Activated T-helper 2 cell treated with anti-CD3 and anti-CD28 coated beads, Interferon-gamma antibody, Interleukin-2, Interleukin-4, amounts not matched to agents 10 μg/mL and 5 μg/mL and 100 μg/mL, durations not matched to agents 14 hours and 24 hours and 36 hours (primary cell): ENCODE results near the gene NALCN. TPM values are rescaled to one million over a fixed set of nuclear protein-coding genes. Genes with fewer than 3 reads are reported as not detected.

Experiments
- DNase-seq: peaks from one replicate; pipeline ENCODE4 v3.0.0; 2021; ENCODE audit warnings: low spot score
- H3K27ac Mint-ChIP-seq: one replicate; pipeline ENCODE4 v1.8.0; 2021; ENCODE audit warnings: mixed read lengths
- H3K27me3 Mint-ChIP-seq: one replicate; pipeline ENCODE4 v1.8.0; 2021; ENCODE audit warnings: low read depth, mixed read lengths
- H3K36me3 Mint-ChIP-seq: one replicate; pipeline ENCODE4 v1.8.0; 2021; ENCODE audit warnings: low read depth, mixed read lengths
- H3K4me1 Mint-ChIP-seq: one replicate; pipeline ENCODE4 v1.8.0; 2021; ENCODE audit warnings: low read depth, mixed read lengths
- H3K4me3 Mint-ChIP-seq: one replicate; pipeline ENCODE4 v1.8.0; 2021; ENCODE audit warnings: low read depth, mild to moderate bottlenecking, moderate library complexity, mixed read lengths
- H3K9me3 Mint-ChIP-seq: one replicate; pipeline ENCODE4 v1.8.0; 2021; ENCODE audit warnings: mixed read lengths
- intact Hi-C: fragments of 100-400 bp; cut with micrococcal nuclease; formaldehyde crosslinking; loops from one replicate; pipeline ENCODE4 v1.15.1; 2023
- total RNA-seq: library from RNA; stranded (reverse); gene quantifications from 2 replicates; pipeline ENCODE4 v1.2.3, GENCODE V29; 2022

Gene NALCN
- total RNA-seq, 1 donor from 2014 or later: not detected

DNA sequence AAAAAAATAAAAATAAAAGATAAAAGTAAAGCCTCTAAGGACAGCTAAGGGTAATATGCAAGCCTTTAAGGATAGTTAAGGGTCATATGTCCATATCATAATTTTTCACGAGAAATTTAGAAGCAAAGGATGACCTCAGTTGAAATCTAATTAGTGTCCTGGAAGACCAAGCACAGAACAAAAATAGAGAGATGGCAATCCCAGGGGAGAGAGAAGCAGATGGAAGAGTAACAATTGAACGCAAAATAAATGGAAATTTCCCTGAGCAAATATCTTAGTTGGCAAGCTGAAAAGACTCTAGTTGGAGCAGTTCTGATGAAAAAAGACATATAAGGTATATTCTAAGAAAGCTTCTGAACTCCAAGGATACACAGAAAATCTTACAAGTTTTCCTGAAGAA is 275.4 kb downstream of the NALCN start:
- H3K4me3 Mint-ChIP-seq: no peak overlapping the region
- no peak for DNase-seq
- H3K27me3 Mint-ChIP-seq: no peaks in the 10 kb centered on the region
- no peak overlapping the region for H3K27ac Mint-ChIP-seq
- intact Hi-C loops: no loop called here
- H3K9me3 Mint-ChIP-seq: no peaks in the 10 kb centered on the region
- H3K4me1 Mint-ChIP-seq: no peaks in the 10 kb centered on the region
- no peaks in the 10 kb centered on the region for H3K36me3 Mint-ChIP-seq

DNA sequence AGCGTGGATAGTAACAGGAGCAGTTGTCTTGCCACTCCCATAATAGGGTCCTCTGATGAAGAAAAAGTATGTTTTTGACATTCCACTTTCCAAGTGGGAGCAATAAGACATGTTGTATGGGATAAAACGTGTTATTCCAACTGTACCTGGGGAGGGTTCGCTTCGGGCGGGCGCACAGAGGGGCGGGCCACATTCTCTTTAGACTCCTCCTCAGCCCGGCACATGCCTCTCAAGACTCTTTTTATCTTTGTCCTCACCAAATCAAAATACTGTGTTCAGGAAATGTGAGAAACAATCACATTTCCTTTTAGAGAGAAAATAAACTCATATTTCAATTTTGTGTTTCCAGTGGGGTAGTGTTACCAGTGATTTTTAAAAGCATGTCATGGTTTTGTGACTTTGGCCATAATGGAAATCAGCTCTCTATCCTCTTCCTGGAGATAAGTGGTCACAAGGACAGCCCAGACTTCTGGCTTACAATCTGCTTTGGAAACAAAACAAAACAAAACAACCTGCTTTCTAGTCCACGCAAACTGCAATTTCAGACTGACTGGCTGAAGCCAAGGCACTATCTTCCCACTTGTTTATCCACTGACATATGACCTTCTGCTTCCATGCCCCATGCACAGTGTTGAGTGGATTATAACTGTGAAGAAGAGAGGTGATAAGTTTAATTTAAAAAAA is 276.1 kb downstream of the NALCN start:
- intact Hi-C loops: no loop called here
- no peak for DNase-seq
- Mint-ChIP-seq H3K27ac (no peak overlapping the region), H3K27me3 (no peaks in the 10 kb centered on the region), H3K9me3 (no peaks in the 10 kb centered on the region), H3K4me3 (no peak overlapping the region), H3K4me1 (no peaks in the 10 kb centered on the region), H3K36me3 (no peaks in the 10 kb centered on the region)

DNA sequence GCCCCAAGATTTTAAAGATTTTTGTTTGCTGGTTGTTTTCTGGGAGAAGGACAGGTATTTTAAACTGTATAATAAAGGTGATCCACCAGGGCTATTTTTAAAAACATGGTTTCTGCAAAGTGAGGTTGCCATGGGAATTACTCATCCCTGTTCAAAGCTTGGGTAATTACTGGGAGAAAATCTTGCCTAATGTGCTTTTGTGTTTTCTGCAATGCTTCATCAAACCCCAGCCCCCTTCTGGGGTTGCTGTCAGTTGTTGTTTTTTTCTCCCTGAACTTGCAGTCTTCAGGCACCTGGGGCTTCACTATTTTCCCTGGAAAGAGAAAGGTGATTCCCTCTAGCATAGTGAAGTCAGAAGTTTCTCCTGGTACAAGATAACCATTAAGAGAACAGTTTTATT is 277.2 kb downstream of the NALCN start:
- intact Hi-C loops: loop anchor here (10.0 kb wide), 1 partner anchor 64 kb away; no protein-coding TSS in a partner anchor

DNA sequence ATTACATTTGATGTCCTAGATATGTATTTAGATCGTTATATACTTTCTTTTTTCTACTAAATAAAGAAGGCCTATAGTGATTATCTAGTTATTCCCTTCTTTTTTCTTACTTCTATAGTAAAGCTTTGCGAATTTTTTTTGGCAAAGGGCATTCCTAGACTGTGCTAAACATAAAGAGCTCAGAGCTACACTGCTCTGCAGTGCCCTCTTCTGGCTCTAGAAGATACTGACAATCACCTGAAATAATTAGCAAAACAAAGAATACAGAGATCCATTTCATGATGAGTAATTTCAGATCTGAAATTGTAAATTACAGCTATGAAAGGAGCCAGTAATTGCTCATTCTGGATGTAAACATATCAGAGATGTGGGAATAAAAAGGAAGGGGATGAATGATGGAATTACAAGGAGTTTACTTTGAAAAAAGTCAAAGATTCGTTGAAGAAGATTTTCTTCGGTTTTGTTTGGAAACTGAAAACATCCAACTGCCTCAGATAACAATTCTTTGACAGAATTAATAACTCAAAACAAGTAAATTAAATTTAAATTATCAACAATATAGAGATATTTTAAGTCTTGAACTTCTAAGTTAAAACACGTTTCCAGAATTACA is 288.5 kb downstream of the NALCN start:
- no peak overlapping the region for H3K27ac Mint-ChIP-seq
- H3K36me3 Mint-ChIP-seq: no peaks in the 10 kb centered on the region
- no peaks in the 10 kb centered on the region for H3K27me3 Mint-ChIP-seq
- intact Hi-C loops: loop anchor here (1.0 to 5.0 kb wide), 3 partner anchors 405 to 1471 kb away; no protein-coding TSS in a partner anchor
- DNase-seq: no peak
- no peak overlapping the region for H3K4me3 Mint-ChIP-seq
- no peaks in the 10 kb centered on the region for H3K4me1 Mint-ChIP-seq
- H3K9me3 Mint-ChIP-seq: no peaks in the 10 kb centered on the region

More for the DNA sequence above, 277.2 kb downstream of the NALCN start:
- Mint-ChIP-seq H3K27me3 (no peaks in the 10 kb centered on the region), H3K4me3 (no peak overlapping the region), H3K36me3 (no peaks in the 10 kb centered on the region), H3K9me3 (no peaks in the 10 kb centered on the region), H3K4me1 (no peaks in the 10 kb centered on the region), H3K27ac (no peak overlapping the region)
- no peak for DNase-seq

DNA sequence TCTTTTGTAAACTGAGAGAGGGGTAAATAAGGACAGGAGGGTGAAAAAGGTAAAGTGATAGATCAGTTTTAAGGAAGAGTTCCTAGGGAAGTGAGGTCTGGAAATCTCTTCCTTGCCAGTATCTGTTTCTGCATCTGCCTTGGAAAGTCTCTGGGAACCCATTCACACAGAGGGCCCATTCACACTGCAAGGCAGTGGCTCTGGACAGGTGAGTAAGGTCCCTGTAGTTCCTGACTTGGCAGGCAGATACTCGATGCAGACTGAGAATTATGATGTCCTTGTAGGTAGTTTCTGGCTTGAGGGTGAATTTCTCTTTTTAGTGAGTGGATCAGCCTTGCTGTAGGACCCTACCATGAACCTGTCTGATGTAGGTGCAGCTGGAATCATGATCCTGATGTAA is 293.3 kb downstream of the NALCN start:
- Mint-ChIP-seq H3K27me3 (no peaks in the 10 kb centered on the region), H3K36me3 (no peaks in the 10 kb centered on the region), H3K27ac (no peak overlapping the region), H3K4me3 (no peak overlapping the region), H3K4me1 (no peaks in the 10 kb centered on the region), H3K9me3 (no peaks in the 10 kb centered on the region)
- no peak for DNase-seq
- intact Hi-C loops: no loop called here

DNA sequence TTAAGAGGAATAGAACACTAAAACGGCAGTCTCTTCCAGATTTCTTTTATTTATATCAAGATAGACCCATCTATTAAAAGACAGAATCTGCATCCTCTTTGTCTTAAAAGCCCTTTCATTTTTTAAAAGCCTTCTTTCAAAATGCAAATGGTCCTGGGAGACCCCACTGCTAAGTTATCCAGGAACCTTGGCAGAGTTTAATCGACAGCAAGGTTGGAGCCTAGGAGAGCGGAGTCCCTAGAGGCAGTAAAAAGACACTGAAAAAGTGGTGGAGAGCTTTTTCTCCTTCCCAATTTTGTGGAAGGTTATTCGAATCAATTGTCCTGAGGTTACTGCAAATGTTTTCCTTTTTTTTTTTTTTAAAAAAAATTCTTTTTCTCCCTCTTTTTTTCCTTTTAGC is 294.7 kb downstream of the NALCN start:
- DNase-seq: no peak
- no peaks in the 10 kb centered on the region for H3K27me3 Mint-ChIP-seq
- no peaks in the 10 kb centered on the region for H3K9me3 Mint-ChIP-seq
- intact Hi-C loops: no loop called here
- no peaks in the 10 kb centered on the region for H3K36me3 Mint-ChIP-seq
- H3K4me3 Mint-ChIP-seq: no peak overlapping the region
- H3K4me1 Mint-ChIP-seq: no peaks in the 10 kb centered on the region
- H3K27ac Mint-ChIP-seq: no peak overlapping the region

DNA sequence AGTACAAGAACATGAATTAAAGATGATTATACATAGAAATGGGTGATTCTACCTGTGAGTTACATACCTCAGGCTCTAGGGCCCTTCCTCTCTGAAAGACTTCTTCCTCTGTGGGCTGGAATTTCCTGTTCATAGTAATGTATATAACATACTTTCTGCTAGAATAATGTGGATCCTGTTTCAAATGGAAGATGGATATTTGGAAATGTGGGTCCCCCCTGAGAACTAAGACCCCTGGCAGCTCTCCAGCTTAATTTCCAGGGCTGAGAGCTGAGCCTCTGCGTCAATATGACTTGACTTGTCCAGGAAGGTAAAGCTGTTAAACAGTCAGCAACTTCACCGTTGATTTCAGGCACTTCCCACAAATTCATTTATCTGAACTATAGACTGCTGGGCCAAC is 296.3 kb downstream of the NALCN start:
- H3K9me3 Mint-ChIP-seq: no peaks in the 10 kb centered on the region
- H3K27me3 Mint-ChIP-seq: no peaks in the 10 kb centered on the region
- no peak for DNase-seq
- intact Hi-C loops: no loop called here
- H3K4me3 Mint-ChIP-seq: no peak overlapping the region
- no peaks in the 10 kb centered on the region for H3K4me1 Mint-ChIP-seq
- H3K36me3 Mint-ChIP-seq: no peaks in the 10 kb centered on the region
- no peak overlapping the region for H3K27ac Mint-ChIP-seq

DNA sequence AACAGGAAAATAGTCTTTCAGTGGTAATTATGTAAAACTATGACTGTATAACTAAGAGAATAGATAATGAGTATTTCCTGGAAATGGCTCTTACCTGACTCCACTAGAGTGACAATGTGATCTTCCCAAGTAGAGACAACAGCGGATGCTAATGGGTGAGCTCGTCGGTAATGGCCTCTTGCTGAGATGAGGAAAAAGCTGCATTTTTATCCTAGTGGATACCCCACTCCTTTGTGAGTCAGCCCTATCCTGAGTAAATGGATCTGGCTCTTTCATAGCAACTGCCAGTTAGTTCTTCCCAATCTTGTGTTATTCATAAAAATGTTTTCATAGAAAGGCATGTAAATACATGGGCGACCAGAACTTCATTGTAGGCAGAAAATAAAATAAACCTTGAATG is 299.5 kb downstream of the NALCN start:
- DNase-seq: no peak
- no peak overlapping the region for H3K27ac Mint-ChIP-seq
- intact Hi-C loops: no loop called here
- no peaks in the 10 kb centered on the region for H3K4me1 Mint-ChIP-seq
- no peaks in the 10 kb centered on the region for H3K36me3 Mint-ChIP-seq
- no peaks in the 10 kb centered on the region for H3K27me3 Mint-ChIP-seq
- H3K9me3 Mint-ChIP-seq: no peaks in the 10 kb centered on the region
- no peak overlapping the region for H3K4me3 Mint-ChIP-seq

DNA sequence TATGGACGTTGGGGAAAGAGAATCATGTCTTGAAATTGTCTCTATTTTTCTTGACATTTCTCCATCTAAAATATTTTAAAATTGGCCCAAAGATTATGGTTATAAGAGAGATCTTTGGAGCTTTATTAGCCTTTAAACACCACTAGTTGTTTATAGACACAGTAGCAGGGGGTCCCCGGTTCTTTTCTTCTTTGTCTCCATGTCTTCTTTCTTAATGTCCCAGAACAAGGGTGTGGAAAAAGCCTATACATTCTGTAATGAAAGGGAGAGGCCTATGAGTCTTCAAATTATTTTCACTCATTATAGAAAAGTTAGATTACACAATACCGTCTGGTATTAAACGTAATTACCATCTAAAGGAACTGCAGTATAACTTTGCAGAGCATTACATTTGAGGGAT is 300.0 kb downstream of the NALCN start:
- Mint-ChIP-seq H3K27me3 (no peaks in the 10 kb centered on the region), H3K36me3 (no peaks in the 10 kb centered on the region), H3K4me1 (no peaks in the 10 kb centered on the region), H3K27ac (no peak overlapping the region), H3K9me3 (no peaks in the 10 kb centered on the region), H3K4me3 (no peak overlapping the region)
- intact Hi-C loops: no loop called here
- DNase-seq: no peak

DNA sequence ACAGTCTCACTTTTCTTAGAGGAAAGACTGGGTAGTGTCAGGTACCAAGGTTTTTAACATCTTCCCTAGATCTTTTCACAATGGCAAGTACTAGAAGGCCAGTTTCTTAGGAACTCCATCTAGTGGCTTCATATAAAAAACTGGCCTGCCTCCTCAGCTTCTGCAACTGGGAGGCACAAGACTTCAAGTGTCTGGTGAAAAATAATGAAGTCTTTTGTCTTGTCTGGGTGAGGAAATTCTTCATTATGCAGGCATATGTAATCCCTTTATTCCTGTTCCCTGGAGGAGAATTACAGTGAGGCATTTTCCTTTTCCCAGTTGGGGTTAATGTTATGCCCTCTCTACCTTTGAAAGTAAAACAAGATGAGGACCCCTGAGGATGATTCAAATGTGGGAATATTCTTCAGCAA is 300.5 kb downstream of the NALCN start:
- intact Hi-C loops: no loop called here
- no peaks in the 10 kb centered on the region for H3K36me3 Mint-ChIP-seq
- no peaks in the 10 kb centered on the region for H3K4me1 Mint-ChIP-seq
- H3K4me3 Mint-ChIP-seq: no peak overlapping the region
- no peak for DNase-seq
- H3K27me3 Mint-ChIP-seq: no peaks in the 10 kb centered on the region
- H3K9me3 Mint-ChIP-seq: no peaks in the 10 kb centered on the region
- no peak overlapping the region for H3K27ac Mint-ChIP-seq

DNA sequence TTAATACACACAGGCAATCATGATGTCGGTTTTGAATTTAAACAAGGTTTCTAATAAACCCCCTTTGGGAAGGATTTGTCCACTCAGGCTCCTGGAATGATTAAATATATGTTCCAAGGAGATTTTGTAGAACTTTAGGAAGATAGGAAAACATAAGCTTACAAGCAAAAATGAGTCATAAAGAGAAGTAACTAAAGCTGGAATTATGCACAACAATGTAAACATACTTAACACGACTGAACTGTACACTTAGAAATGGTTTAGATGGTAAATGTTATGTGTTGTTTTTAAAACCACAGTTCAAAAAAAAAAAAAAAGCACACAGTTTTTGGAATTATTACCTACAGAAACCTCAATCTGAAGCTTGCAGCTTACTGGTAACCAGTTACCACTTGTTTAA is 304.4 kb downstream of the NALCN start:
- DNase-seq: no peak
- H3K9me3 Mint-ChIP-seq: no peaks in the 10 kb centered on the region
- no peaks in the 10 kb centered on the region for H3K4me1 Mint-ChIP-seq
- intact Hi-C loops: no loop called here
- H3K4me3 Mint-ChIP-seq: no peak overlapping the region
- no peak overlapping the region for H3K27ac Mint-ChIP-seq
- H3K36me3 Mint-ChIP-seq: no peaks in the 10 kb centered on the region
- H3K27me3 Mint-ChIP-seq: no peaks in the 10 kb centered on the region

DNA sequence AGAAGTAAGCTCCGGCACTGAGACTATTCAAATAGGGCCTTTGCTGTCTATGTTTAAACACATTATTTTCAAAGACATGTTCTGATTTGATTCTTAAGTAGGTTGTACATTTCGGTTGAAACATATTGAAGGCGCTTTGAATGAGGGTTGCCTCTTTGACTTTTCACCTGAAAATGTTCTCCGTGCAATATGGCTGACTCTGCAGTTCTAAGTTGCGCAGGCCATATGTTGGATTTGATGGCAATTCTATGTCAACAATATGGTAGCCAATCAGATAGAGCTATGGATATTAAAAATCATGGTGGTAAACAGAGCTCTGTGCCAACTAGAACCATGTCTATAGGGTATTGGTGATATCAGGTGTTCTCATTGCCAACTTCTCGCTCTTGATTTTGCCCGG is 307.3 kb downstream of the NALCN start:
- H3K27ac Mint-ChIP-seq: no peak overlapping the region
- DNase-seq: no peak
- no peaks in the 10 kb centered on the region for H3K9me3 Mint-ChIP-seq
- intact Hi-C loops: no loop called here
- no peaks in the 10 kb centered on the region for H3K4me1 Mint-ChIP-seq
- H3K36me3 Mint-ChIP-seq: no peaks in the 10 kb centered on the region
- no peak overlapping the region for H3K4me3 Mint-ChIP-seq
- H3K27me3 Mint-ChIP-seq: no peaks in the 10 kb centered on the region

DNA sequence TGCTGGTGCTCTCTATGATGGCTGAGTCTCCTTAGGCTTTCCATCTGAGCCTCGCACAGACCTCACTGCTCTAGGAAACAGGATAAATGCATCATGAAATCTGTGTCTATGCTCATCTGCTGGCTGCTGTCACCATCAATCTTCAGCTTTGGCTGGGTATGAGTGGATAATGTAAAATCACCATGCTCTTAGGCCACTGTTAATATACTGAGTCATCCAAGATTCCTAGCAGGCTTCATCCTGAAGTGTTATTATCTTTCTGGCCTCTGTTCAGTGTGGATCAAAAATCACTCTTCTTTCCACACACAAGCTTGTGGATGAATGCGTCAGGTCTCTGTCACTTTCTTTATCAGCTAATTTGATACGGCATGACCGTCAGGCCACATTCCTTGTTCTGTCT is 317.4 kb downstream of the NALCN start:
- H3K27me3 Mint-ChIP-seq: no peaks in the 10 kb centered on the region
- H3K9me3 Mint-ChIP-seq: no peaks in the 10 kb centered on the region
- no peak for DNase-seq
- H3K27ac Mint-ChIP-seq: no peak overlapping the region
- H3K4me1 Mint-ChIP-seq: no peaks in the 10 kb centered on the region
- H3K4me3 Mint-ChIP-seq: no peak overlapping the region
- intact Hi-C loops: no loop called here
- no peaks in the 10 kb centered on the region for H3K36me3 Mint-ChIP-seq
